CD4-positive, alpha-beta T cell treated with Interferon gamma for 1 hour (primary cell): Measurements from ENCODE around the gene FAM229A.

Experiments
- DNase-seq: peaks from one replicate; pipeline ENCODE4 v3.0.0-alpha.2; 2020

The FAM229A gene

DNA sequence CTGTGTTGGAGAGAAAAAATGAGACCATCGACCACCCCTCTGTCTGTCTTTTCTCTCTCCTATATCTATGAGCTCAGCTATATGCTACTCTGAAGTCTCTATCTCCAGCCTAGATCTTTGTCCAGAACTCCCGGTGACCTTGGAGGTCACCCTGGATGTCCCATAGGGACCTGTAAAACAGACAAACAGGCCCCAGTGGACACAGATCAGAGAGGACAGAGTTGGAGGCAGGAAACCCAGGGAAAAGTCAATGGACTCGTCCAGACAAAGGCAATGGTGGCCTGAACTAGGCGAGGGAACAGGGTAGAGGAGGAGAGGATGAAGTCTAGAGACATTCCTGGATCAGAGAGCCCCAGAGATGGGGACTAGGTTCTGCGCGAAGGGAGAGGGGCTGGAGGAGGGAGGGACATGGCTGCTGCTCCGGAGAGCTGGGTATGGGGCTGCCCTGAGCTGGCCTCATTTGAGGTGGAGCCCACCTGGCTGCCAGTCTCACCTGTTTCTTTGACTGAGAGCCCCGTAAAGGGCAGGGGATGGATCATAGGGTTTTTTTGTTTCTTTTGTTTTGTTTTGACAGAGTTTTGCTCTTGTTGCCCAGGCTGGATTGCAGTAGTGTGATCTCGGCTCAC is 15.6 kb downstream of the FAM229A start:
- DNase-seq = no peak

DNA sequence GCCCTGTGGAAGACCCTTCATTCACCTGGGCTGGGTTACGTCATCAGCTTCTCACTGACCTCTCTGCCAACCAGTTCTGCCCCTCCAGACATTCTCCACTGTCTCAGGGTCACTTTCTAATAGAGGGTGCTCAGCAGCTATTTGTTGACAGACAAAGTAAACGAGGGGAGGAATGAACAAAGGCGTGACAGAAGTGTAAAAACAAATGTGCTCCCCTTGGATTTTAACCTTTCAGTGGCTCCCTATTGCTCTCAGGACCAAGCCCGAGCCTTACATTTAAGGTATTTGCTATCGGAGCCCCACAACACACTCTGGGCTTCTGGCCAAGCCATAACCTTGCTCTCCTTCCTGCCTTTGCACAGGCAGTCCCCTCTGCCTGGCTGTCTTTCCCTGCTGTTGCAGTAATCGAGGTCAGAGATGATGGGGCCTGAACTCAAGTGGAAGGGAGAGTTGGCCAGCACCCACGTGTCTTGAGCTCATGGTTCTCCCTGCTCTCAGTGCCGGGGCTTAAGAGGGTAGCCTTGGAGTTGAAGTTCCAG is 16.9 kb downstream of the FAM229A start:
- DNase-seq = no peak

DNA sequence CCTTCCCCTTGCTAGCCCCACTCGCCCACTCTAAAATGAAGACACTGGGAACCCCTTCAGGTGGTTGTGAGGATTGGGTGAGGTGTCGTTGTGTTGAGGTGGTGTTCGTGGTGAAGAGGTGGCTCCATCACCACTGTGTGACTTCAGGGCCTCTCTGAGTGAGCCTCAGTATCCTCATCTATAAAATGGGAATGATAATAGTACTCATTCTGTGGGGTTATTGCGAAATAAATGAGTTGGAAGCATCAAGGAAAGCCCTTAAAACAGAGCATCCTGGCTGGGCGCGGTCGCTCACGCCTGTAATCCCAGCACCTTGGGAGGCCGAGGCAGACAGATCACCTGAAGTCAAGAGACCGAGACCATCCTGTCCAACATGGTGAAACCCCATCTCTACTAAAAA is 19.6 kb downstream of the FAM229A start:
- no peak for DNase-seq

DNA sequence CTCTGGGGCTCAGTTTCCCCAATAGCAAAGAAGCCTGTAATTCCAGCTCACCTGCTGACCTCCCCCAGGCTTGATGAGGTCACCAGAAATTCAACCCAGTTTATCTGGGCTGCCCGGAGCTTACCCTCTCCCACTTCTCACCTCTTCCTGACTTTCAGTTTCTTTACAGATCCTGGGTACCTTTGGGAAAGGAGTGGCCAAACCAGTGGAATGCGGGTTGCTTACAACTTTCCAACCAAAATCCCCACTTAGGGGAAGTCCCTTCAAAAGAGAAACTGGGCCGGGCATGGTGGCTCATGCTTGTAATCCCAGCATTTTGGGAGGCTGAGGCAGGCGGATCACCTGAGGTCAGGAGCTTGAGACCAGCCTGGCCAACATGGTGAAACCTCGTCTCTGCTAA is 20.3 kb downstream of the FAM229A start:
- no peak for DNase-seq

DNA sequence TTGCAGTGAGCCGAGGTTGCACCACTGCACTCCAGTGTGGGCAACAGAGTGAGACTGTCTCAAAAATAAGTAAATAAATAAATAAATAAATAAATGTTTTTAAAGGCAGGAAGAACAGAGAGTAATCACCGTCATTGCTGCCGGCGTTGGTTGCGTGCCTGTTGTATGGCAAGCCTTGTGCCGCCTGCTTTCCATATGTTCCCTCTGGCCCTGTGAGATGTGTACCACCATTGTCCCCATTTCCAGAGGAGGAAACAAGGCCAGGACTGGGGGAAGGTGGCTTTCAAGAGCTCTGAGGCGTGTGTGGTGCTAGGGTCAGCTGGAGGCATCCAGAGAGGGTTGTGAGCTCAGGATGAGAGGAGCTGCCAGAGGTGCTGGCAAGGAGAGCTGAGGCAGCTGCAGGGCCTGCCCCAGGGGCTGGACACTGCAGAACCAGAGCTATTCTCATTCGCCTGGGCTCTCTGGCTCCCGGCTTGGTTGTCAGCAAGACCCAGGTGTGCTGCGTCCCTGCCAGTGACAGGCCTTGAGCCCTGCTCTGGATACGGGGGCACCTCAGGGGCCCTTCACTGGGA is 21.0 kb downstream of the FAM229A start:
- no peak for DNase-seq

DNA sequence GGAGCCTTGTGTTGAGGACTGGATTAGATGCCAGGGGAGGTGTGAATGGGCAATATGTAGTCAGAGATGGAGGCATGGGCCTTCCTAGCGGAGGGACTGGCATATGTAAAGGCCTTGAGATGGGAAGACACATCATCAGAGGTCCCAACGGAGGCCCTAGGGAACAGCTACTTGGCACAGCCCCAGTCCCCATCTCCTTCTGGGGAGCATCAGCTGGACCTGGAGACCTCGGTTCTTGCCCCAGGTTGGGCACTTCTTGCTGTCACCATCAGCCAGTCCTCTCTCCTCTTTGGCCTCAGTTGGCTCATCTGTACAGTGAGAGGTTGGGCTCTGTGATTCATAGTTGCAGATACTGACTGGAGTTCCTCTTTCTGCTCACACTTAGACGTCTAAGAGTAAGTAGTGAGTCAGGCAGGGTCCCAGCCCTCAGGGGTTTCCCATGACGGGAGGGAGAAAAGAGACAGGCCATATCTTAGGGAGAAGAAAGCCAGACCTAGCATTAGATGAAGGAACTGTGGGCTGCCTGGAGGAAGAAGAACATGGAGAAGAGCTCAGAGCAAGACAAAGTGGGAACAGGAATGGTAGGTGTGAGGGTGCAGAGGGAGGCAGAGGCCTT is 22.8 kb downstream of the FAM229A start:
- peak; percentile 73 for DNase-seq

DNA sequence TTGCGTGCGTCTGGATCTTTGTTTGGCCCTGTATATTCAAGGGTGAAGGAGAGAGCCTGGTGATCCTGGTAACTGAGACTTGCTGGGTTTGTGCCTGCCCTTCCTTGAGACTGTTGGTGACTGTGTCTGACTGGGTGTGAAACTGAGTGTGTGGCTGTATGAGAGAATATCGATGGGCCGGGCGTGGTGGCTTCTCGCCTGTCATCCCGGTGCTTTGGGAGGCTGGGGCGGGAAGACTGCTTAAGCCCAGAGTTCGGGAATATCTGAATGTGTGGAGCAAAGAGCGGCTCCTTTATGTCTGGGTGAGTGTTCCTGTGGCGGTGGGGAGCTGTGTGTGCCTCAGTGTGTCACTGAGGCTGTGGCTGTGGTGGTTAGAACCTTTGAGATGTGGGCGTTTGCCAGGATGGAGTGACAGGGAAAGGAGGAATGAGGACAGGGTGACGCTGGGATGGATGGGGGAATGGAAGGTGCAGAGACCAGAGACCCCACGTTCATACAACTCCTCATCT is 23.6 kb downstream of the FAM229A start:
- no peak for DNase-seq

DNA sequence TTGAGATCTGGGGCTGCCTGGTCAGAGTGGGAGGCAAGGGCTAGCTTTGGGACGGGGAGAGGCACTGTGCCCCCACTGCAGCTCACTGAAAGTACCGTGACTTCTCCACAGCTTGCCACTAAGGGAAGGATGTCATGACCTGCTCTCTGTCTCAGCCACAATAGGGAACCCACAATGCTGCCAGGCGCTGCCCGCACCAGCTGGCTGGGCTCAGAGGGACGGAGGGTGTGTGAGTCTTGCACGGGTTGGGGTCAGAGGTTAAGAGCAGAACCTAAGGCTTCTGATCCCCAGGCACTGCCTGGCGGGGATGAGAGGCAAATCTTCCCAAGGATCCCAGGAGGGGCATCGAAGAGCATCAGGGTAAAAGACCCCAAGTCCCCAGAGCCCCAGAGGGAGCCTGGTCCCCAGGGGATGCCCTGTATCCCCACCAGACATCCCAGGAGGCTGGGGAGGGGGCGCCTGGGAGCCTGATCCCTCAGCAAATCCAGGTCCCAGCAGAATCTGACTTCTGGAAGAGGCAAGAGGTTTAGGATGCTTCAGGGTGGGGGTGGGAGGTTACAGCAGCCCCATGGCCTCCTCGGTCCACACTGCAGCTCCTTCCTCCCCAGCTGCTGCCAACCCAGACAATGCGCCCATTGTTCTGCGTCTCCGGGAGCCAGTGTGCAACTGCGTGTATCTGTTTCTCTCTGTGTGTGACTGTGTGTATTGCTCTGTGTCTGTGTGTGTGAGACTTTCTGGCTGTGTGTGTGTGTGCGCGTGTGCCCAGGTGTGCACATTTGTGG is 24.2 kb downstream of the FAM229A start:
- peak; percentile 74 for DNase-seq

DNA sequence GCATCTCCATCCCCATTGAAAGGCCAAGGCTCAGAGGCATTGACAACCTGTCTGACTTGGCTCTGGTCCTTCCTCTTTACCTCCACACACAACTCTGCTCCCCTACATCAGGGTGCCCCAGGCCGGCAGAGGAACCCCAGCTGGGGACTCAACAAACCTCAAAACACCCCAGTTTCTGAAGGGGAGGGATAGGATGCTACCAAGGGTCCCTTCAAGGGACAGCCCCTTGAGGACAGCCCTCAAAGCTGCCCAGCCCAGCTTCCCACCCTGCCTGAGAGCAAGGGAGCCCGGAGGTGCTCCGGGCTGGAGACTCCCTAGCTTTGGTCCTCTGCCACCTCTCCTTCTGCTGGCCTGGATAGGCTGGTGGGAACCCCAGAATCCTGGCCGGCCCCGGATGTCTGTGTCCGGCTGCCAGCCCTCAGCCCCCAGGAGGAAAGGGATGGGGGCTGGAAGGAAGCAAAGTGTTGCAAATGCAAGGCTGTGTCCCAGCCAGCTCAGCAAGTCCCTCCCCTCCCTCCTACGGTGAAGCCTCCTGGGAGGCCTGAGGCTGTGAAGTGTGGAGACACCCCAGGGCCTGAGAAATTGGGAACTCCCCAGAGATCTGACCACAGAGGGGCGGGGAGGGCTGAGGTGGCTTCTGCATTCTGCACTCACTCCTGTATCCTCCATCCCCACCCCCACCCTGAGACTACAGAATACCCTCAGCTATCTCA is 25.2 kb downstream of the FAM229A start:
- DNase-seq = peak; percentile 85

DNA sequence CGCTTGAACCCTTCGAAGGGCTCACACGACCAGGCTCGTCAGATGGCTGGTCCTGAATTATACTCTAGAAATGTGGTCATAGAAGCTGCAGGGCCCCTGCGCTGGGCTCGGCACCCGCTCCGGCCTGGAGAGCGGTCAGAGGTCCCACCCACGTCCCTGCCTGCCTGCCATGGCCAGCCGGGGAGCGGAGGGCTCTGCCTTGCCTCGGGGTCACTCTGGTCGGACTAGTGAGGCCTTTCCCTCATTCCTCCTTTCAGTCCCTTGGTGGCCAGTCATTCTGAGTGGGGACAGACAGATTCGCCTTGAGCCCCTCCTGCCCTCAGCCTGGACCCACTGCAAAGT is 25.7 kb downstream of the FAM229A start:
- DNase-seq = no peak

DNA sequence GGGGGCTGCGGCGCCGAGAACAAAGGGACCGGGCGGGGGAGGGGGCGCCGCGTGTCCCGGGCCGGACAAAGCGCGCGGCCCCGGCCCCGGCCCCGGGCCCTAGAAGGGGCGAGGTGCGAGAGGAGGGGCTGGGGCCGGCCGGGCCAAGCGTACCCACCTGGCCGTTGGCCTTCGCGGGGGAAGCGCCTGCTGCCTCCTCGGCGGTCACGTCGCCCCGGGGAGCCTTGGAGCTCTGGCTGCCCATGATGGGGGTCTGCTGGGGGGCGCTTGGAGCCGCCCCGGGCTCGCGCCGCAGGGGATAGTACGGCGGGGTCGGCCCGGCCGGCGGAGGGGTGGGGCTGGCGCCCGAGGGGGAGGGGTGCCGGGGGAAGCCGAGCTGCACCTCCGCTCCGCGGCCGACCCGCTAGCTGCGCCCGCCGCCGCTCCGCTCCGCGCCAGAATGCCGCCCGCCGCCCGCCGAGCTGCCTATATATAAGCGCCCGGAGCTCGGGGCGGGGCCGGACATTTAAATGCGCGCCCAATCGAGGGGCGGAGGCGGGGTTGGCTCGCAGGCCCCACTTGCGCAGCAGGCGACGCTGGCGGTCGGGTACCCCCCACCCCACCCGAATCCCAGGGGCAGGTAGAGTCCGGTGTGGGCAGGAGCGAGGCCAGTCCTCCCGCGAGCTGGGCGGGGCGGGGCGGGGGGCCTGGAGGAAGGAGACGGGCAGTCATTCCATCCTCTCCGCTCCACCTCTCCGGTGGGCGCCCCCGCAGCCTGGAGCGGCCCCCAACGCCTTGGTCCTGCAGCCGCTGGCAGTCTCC is 26.3 kb downstream of the FAM229A start, which contains the start of gene MARCKSL1:
Gene MARCKSL1 (minus strand): TSS at position 444 of the 801 bp plus-strand sequence. CDS start 200 bp downstream, at position 244.
- DNase-seq = peak; percentile 86

DNA sequence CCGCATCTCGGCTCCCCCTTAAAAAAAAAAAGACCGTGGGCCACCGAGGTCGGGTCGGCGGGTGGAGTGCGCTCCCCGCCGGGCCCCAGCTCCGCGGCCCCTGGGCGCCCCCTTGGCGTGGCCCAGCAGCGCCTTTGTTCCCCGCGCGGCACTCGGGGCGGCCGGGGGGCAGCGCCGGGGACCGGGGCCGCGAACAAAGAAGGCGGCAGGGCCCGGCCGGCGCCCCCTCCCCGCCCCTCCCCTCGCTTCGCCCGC is 26.8 kb downstream of the FAM229A start:
- no peak for DNase-seq

DNA sequence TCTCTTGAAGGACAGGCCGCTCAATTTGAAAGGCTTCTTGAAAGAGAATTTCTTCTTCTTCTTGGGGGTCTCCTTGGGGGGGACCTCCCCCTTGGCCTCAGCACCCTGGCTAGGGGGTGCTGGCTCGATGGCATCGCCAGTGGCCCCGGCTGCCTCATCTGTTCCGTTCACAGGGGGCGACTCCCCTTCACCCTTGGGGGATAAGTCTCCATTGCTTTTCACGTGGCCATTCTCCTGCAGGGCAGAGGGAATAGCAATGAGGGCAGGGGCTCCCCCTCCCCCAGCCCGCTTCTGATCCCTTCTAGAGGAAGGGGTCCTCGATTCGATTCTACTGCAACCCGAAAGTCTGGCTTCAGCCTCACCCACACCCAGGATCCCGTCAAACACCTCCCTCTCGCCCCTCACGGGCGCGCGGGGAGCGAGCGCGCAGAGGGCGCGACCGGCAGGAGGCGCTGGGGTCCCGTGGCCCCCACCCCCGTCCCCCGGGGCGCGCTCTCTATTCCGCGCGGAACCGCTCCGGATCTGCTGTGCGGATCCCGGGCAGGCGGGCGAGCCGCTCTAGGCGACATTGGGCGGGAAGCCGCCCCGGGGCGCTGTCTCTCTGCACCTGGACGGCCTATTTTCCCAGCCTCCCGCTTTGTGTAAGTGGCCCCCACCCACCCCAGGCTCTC is 27.3 kb downstream of the FAM229A start:
- DNase-seq = peak; percentile 70

DNA sequence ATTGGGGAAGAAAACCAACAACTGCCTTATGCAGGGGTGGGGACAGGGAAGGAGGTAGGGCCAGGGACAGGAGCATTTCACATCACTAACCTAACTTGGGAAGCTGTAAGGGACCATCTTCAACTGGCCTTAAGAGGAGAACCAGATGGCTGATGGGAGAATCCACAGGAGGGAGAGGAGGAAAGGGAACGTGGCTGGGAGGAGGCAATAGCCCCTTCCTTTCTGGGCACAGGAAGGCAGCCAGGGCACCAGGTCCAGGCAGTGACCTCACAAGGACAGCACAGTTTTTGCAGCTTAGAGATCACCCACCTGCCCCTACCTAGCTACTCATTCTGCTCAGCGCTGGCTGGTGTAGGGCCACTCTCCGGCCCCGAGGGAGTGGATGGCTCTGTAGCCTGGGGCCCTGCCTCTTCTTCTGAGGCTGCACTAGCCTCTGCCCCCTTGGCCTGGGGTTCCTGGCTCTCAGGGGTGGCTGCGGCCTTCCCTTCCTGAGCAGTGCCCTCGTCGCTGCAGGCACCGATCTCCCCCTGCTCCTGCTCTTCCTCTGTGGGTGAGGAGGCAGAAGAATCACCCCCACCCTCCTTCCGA is 27.9 kb downstream of the FAM229A start:
- DNase-seq = no peak

DNA sequence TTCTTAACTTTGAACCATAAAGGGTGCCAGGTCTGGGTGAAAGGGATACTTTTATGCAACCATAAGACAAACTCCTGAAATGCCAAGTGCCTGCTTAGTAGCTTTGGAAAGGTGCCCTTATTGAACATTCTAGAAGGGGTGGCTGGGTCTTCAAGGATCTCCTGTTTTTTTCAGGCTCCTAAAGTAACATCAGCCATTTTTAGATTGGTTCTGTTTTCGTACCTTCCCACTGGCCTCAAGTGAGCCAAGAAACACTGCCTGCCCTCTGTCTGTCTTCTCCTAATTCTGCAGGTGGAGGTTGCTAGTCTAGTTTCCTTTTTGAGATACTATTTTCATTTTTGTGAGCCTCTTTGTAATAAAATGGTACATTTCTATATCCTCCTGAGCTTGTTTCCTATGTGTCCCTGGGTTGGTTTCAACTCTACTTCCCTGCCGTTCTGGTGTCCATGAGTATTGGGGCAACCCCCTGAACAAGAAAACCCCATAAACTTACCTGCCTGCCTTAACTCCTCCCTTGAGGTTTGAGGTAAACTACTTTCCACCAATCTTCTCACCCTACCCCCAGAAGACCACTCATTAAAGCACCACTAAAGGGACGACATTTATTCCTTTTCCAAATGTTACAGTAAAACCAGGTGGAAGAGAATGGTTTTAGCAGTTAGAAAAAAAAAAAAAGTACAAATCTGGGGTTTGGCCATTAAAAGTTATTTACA is 28.9 kb downstream of the FAM229A start:
- DNase-seq = no peak

DNA sequence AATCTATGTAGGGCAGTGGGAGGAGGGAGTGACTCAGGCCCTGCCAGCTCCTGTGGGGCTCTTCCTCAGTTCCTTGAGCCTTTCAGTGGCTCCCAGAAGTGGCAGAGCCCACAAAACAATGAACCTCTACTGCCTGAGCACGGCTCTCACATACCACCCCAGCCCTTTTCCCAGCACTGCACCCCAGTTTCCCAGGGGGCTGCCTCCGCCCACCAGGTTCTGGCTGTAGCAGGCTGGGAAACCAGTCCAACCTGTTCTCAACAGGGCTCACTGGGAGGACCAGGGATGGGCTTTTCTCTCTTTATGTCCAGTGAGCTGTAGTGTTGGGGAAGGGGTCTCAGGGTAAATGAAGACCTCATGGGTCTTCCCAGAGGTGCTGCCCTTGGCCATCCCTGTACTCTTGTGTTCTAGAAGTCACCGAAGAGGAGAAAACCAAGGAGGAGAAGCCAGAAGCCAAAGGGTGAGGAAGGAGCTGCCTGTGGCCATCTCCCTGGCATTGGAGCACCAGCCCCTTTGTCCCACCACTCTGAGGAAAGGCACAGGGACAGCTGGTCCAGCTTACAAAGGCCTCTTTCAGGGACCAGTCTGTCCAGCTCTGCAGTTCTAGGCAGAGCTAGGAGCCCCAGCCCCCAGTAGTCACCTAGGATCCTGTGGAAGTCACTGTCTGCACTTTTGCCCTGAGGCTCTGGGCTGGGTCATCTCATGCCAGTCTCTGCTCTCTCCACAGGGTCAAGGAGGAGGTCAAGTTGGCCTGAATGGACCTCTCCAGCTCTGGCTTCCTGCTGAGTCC is 29.8 kb downstream of the FAM229A start:
- DNase-seq = no peak

DNA sequence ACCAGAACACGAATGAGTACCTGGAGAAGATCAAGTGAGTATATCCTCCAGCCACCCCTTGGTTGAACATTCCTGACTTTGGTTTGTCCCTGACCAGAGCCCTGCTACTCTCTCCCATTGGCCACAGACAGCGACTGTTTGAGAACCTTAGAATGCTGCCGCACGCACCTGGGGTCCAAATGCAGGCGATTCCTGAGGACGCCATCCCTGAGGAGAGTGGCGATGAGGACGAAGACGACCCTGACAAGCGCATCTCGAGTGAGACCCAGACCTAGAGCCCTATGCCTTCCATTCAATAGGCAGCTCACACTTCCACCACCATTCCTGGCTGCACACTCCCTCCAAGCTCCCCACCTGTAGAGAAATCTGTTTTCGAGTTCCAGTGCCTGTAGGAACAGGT is 30.7 kb downstream of the FAM229A start:
- DNase-seq = no peak

DNA sequence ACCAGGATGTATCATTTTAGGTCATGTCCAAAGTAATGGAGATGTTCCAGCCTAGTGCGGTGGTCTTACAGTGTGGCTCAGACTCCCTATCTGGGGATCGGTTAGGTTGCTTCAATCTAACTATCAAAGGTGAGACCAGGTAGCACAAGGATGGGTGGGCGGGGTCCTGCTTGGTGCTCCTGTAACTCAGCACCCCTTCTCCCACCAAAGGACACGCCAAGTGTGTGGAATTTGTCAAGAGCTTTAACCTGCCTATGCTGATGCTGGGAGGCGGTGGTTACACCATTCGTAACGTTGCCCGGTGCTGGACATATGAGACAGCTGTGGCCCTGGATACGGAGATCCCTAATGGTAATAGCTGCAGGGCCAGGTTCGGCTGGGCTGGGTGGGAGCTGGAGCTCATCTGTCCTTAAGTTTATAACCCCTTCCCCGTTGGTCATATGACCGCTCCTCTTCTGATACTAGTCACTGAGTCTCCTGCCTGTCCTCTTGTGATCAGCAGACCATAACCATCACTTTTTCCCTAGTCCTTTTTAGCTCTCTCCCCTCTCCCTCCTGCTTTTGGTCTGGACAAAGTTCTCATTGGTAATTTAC is 31.6 kb downstream of the FAM229A start:
- no peak for DNase-seq

DNA sequence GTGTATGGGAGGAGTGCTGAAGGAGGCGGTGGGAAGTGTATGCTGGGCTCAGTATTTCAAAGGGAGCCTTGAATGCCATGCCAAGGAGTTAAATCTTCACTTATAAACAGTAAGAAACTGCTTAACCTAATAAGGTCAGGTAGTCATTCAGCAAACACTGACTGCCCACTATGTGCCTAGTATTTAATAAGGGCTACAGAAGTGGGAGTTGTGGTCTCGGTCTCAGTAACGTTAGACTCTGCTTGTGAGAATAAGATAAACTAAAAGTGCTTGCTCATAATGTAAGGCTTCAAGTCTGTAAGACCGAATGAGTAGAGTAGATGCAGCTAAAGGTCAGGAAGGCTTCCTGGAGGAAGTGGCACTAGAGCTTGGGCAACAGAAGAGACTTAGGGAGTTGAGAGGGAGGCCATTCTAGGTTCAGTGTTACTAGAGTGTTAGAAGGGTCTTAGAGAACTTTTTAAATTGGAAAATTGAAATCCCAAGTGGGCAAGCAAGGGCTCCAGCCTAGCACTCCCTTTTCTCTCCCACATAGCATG is 32.3 kb downstream of the FAM229A start:
- DNase-seq = no peak
